Adipocyte (in vitro differentiated cells): ENCODE data around the gene CLHC1.
A peak's percentile ranks its signal among the peaks of the same experiment; 100 is the strongest.
"Not testable (repeated sequence)": the region's sequence is repeated elsewhere in the genome, so short reads cannot be mapped to it uniquely, and the experiment has no call there.

Source experiments
- DNase-seq: peaks from one replicate; pipeline ENCODE4 v3.0.0-alpha.2; 2015; ENCODE audit warnings: low read depth
- H3K27me3 ChIP-seq: replicated peaks from 2 replicates; pipeline ENCODE4 v1.7.0; 2013; ENCODE audit warnings: mild to moderate bottlenecking, low read length, moderate library complexity; ENCODE audit not compliant: control insufficient read depth, insufficient read depth
- H3K36me3 ChIP-seq: 2 replicates; pipeline ENCODE4 v1.7.0; 2013; ENCODE audit warnings: low read length, mild to moderate bottlenecking, moderate library complexity; ENCODE audit not compliant: control insufficient read depth, insufficient read depth, severe bottlenecking
- H3K4me1 ChIP-seq: 2 replicates; pipeline ENCODE4 v1.7.0; 2013; ENCODE audit warnings: mild to moderate bottlenecking, low read length, moderate library complexity; ENCODE audit not compliant: control insufficient read depth, insufficient read depth
- H3K4me3 ChIP-seq: 2 replicates; pipeline ENCODE4 v1.7.0; 2013; ENCODE audit warnings: mild to moderate bottlenecking, low read length, moderate library complexity
- H3K9ac ChIP-seq: 2 replicates; pipeline ENCODE4 v1.7.0; 2013; ENCODE audit warnings: mild to moderate bottlenecking, low read length, moderate library complexity
- H3K9me3 ChIP-seq: 2 replicates; pipeline ENCODE4 v1.7.0; 2013; ENCODE audit warnings: mild to moderate bottlenecking, low read length, moderate library complexity; ENCODE audit not compliant: control insufficient read depth

Gene CLHC1

DNA sequence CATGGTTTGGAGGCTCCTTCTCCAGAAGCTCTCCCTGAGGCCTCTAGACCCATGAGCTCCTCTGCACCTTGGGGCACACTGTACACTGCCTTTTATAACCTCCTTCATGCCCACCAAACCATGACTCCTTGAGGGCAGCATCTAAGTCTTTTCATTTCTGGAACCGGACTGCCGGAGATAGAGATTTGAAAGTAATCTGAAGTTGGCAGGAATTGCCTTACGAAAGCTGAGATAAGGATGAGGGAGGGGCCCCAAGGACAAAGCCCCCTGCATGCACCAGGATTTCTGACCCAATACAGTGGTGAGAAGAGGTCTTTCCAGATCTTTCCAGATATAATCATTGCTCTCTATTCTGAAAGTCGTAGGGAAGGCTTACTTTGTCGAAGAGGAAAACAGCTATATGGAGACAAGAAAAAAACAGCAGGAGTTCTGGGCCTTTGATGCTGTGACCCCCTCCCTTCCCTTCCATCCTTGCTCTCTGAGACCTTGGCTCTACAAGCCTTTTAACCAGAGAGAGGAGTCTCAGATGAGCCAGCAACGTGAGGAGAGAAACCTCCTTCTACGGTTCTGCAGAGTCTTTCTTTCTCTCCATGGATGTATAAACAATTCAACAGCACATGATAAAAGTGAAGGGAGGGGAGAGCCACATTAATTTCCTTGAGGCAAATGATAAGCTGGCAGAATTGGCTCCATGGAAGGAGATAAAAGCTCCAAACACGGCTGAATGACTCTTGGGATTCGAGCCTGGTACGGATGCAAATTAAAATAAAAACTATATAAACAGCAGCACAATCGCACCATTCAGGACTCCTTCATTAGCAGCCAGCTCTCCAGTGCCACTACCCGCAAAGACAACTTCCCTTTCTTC, 93.8 kb downstream of the CLHC1 start:
- no peaks in the 10 kb centered on the region for H3K36me3 ChIP-seq
- no peaks in the 10 kb centered on the region for H3K27me3 ChIP-seq
- H3K4me3 ChIP-seq = no peak overlapping the region
- no peaks in the 10 kb centered on the region for H3K9me3 ChIP-seq
- peaks cover 23% of the 10 kb centered on the region for H3K4me1 ChIP-seq
- H3K9ac ChIP-seq = no peak overlapping the region
- DNase-seq = no peak

DNA sequence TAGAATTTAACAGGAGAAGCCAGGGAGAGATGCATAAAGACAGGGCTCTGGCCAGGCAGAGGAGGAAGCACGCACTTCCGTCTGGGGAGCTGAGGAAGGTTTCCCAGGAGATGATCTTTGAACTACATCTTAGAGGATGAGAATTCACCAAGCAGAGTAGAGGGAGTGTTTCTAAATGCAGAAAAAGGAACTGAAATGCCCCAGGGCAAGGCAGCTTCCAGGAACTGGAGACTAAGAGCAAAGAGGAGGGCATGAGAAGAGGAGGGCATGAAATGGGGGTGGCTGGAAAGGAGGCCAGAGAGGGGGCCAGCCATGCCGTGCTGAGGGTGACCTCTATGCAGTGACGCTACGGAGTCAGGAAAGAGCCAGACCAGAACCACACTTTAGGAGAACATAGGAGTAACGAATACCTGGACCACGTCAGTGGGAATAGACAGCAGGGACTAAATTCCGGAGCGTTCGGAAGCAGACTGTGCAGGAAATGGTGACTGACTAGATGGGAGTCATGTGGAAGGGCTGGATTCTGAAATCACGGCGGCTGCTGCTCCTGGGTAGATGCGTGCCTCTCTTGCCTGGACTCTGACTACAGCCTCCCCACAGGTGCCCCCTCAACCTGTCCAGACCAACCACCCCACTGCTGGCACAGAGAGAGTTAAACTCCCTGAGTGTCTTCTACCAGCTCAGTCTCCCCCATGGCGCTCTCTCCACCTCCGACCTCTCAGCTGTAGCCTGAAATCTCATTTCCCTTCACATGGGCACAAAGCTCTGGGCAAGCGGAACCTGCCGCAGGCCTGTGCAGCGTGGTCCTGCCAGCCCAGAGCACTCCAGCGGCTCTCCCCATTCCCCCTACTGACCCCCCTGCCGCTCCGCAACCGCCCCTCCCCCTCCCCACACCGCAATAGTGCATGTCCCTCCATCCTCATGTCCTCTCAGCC, 94.8 kb downstream of the CLHC1 start:
- Histone ChIP-seq H3K27me3 (no peaks in the 10 kb centered on the region), H3K4me3 (no peak overlapping the region), H3K9ac (no peak overlapping the region), H3K9me3 (no peaks in the 10 kb centered on the region), H3K36me3 (no peaks in the 10 kb centered on the region), H3K4me1 (peaks cover 25% of the 10 kb centered on the region)
- no peak for DNase-seq

DNA sequence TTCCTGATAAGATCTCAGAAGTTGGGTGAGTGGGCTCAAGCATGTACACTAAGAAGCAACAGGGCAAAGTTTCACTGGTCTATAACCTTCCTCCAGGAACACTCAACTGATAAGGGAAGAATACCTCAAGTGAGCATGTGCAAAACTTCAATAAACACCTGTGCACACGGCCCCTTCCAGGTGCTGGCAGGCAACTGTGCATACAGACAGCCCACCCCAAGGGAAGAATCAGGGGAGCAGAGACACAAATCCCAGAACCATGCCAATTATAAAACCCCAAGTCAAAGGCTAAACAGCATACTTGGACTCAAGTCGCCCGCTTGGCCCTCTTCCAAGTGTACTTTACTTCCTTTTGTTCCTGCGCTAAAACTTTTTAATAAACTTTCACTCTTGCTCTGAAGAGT, 96.0 kb downstream of the CLHC1 start:
- H3K27me3 ChIP-seq = no peaks in the 10 kb centered on the region
- DNase-seq = no peak

DNA sequence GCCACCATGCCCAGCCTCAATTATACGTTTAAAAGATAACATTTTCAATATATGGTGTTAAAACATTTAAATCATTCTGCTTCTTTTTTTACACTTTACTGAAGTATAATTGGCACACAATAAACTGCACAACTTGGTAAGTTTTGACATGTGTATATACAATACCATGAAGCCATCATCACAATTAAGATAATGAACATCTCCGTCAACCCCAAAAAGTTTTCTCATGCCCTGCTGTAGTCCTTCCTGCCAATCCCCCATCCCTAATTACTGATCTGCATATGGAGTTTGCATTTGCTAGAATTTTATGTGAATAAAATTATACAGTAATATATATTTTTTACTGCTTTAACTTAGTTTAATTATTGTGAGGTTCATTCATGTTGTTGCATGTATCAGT, 96.6 kb downstream of the CLHC1 start:
- H3K9ac ChIP-seq = no peak overlapping the region
- no peaks in the 10 kb centered on the region for H3K27me3 ChIP-seq

More for the DNA sequence above, 96.0 kb downstream of the CLHC1 start:
- Histone ChIP-seq H3K9ac (no peak overlapping the region), H3K4me1 (peaks cover 25% of the 10 kb centered on the region), H3K9me3 (no peaks in the 10 kb centered on the region), H3K36me3 (no peaks in the 10 kb centered on the region), H3K4me3 (no peak overlapping the region)

DNA sequence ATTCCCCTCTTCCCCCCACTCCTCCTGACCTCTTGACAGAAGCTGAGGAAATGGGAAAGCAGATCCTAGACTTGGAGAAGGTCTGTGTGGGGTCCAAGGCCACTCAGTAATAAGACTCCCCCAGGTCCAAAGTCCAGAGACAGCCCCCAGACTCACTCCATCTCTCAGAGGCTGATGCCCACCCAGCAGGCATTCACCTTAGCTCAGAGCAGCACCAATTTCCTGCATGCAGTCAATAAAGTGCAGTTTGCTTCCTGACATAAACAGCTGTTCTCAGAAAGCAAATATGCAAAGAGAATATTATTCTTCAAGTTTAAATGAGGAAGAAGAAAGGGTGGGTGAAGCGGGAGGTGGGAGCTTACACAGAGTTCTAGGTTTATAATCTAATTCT, 97.8 kb downstream of the CLHC1 start:
- Histone ChIP-seq H3K4me3 (peak overlapping the region; percentile 87), H3K4me1 (peaks cover 18% of the 10 kb centered on the region)
- no peak for DNase-seq

More for the DNA sequence above, 96.6 kb downstream of the CLHC1 start:
- H3K36me3 ChIP-seq = no peaks in the 10 kb centered on the region
- H3K4me3 ChIP-seq = no peak overlapping the region
- H3K4me1 ChIP-seq = peaks cover 25% of the 10 kb centered on the region
- H3K9me3 ChIP-seq = no peaks in the 10 kb centered on the region
- DNase-seq = no peak

DNA sequence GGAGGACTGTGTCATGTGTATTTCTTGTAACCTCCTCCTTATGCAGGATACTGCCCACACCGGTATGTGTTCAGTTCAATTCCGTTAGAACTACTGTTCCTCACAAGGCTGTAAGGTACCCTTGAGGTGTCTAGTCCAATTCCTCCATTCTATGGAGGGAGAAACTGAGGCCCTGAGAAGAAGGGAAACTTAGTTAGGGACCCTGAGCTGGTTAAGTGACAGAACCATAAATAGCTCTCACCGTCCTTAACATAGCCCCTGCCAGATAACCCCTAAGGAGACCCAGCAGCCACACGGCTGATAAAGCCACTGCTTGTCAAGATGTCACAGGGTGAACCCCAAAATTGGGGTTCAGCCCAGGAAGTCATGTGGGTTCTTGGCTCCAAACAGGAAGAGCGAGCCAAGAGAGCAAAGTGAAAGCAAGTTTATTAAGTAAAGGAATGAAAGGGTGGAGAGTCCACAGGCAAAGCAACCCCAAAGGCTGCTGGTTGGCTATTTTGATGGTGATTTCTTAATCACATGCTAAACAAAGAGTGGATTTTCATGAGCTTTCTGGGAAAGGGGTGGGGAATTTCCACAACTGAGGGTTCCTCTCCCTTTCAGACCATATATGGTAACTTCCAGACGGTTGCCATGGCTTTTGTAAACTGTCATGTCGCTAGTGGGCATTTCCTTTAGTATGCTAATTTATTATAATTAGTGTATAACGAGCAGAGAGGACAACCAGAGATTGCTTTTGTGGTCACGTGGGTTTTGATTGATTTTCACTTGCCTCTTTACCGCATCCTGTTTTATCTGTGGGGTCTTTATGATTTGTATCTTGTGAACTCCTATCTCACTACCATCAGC, 98.4 kb downstream of the CLHC1 start:
- DNase-seq = peak; percentile 70
- peak overlapping the region; percentile 87 for H3K4me3 ChIP-seq
- H3K27me3 ChIP-seq = no peaks in the 10 kb centered on the region
- no peaks in the 10 kb centered on the region for H3K9me3 ChIP-seq
- no peaks in the 10 kb centered on the region for H3K36me3 ChIP-seq
- H3K4me1 ChIP-seq = peaks cover 16% of the 10 kb centered on the region
- H3K9ac ChIP-seq = peak overlapping the region; percentile 90

More for the DNA sequence above, 97.8 kb downstream of the CLHC1 start:
- Histone ChIP-seq H3K9ac (peak overlapping the region; percentile 90), H3K27me3 (no peaks in the 10 kb centered on the region), H3K9me3 (no peaks in the 10 kb centered on the region), H3K36me3 (no peaks in the 10 kb centered on the region)

DNA sequence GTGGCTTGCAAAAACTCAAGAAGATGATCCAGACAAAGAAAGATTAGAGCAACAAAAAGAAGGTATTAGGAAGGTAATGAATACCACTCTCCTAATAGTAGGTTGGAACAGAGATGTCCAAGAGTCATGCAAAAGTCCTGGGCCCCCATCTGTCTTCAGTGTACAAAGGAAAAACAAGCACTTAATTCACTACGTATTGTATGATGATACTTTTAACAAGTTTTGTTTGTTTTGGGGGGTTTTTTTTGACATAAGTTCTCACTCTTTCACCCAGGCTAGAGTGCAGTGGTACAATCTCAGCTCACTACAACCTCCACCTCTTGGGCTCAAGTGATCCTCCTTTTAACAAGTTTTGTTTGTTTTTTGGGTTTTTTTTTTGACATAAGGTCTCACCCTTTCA, 101.2 kb downstream of the CLHC1 start:
- Histone ChIP-seq H3K27me3 (no peaks in the 10 kb centered on the region), H3K9ac (no peak overlapping the region), H3K4me1 (peaks cover 16% of the 10 kb centered on the region), H3K36me3 (no peaks in the 10 kb centered on the region), H3K4me3 (no peak overlapping the region), H3K9me3 (no peaks in the 10 kb centered on the region)
- DNase-seq = no peak

DNA sequence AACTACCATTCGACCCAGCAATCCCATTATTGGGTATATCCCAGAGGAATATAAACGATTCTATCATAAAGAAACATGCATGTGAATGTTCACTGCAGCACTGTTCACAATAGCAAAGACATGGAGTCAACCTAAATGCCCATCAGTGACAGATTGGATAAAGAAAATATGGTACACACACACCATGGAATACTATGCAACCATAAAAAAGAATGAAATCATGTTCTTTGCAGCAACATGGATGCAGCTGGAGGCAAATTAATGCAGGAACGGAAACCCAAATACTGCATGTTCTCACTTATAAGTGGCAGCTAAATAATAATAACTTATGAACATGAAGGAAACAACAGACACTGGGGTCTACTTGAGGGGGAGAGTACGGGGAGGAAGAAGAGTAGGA, 105.5 kb downstream of the CLHC1 start:
- H3K4me3 ChIP-seq, H3K9me3 ChIP-seq, H3K4me1 ChIP-seq, H3K36me3 ChIP-seq, H3K9ac ChIP-seq, DNase-seq, H3K27me3 ChIP-seq: not testable (repeated sequence)
